GM12864 (cell line): ENCODE results near the gene TMEM222.
A peak's percentile ranks its signal among the peaks of the same experiment; 100 is the strongest.

Experiments
- DNase-seq: peaks from one replicate; pipeline ENCODE4 v3.0.0-alpha.2; 2011; ENCODE audit warnings: low read depth
- H3K4me3 ChIP-seq: 2 replicates; pipeline ENCODE4 v1.5.1; 2011; ENCODE audit warnings: mild to moderate bottlenecking, low read depth, low read length, control low read depth
- CTCF ChIP-seq: IDR thresholded peaks from 2 replicates; pipeline ENCODE4 v1.5.1; 2011; ENCODE audit warnings: low read depth, mild to moderate bottlenecking, moderate library complexity, low read length, control low read depth, inconsistent platforms; ENCODE audit errors: missing control alignments

The TMEM222 gene

GRCh38 chr1:27332536-27333281 lies 10.7 kb downstream of the TMEM222 start:
- no peak for DNase-seq
- TF ChIP-seq CTCF: peak; percentile 90
- H3K4me3 ChIP-seq: no peak overlapping the region

- no peak for DNase-seq
- no peak overlapping the region for H3K4me3 ChIP-seq
- no peak for TF ChIP-seq CTCF
Observed at GRCh38 chr1:27333717-27334279, 11.8 kb downstream of the TMEM222 start.

GRCh38 chr1:27335506-27336422 lies 13.8 kb downstream of the TMEM222 start:
- DNase-seq: no peak
- no peak for TF ChIP-seq CTCF
- H3K4me3 ChIP-seq: no peak overlapping the region

- TF ChIP-seq CTCF: no peak
Observed at GRCh38 chr1:27336756-27337155, 14.8 kb downstream of the TMEM222 start.

GRCh38 chr1:27338751-27339150 lies 16.8 kb downstream of the TMEM222 start:
- no peak for TF ChIP-seq CTCF
- DNase-seq: no peak
- H3K4me3 ChIP-seq: no peak overlapping the region

More at GRCh38 chr1:27336756-27337155, 14.8 kb downstream of the TMEM222 start:
- no peak for DNase-seq
- H3K4me3 ChIP-seq: no peak overlapping the region

GRCh38 chr1:27339213-27339612 lies 17.2 kb downstream of the TMEM222 start:
- no peak for TF ChIP-seq CTCF

More at GRCh38 chr1:27339213-27339612, 17.2 kb downstream of the TMEM222 start:
- no peak overlapping the region for H3K4me3 ChIP-seq
- no peak for DNase-seq
